GOT3 (cell line): ENCODE measurements around the gene TMEM63C.

Experiments used
- DNase-seq: peaks from one replicate; lab custom pipeline; 2025; ENCODE audit warnings: mixed read lengths; lab: John Stamatoyannopoulos, UW

Gene TMEM63C

GRCh38 chr14:77253333-77254190, 72.0 kb downstream of the TMEM63C start:
- no peak for DNase-seq

- DNase-seq: no peak
These were observed 75.1 kb downstream of the TMEM63C start for GRCh38 chr14:77256694-77257093.

GRCh38 chr14:77257700-77258099, 76.1 kb downstream of the TMEM63C start:
- DNase-seq: no peak

GRCh38 chr14:77258566-77258965, 77.0 kb downstream of the TMEM63C start:
- no peak for DNase-seq

- DNase-seq: no peak
These were observed 77.6 kb downstream of the TMEM63C start for GRCh38 chr14:77259025-77259715.

GRCh38 chr14:77260199-77260598, 78.6 kb downstream of the TMEM63C start:
- DNase-seq: no peak

- DNase-seq: no peak
These were observed 79.0 kb downstream of the TMEM63C start for GRCh38 chr14:77260631-77261030.

- DNase-seq: no peak
These were observed 83.0 kb downstream of the TMEM63C start for GRCh38 chr14:77264466-77265186.

GRCh38 chr14:77265187-77265515, 83.6 kb downstream of the TMEM63C start:
- no peak for DNase-seq

GRCh38 chr14:77265561-77266335, 84.2 kb downstream of the TMEM63C start:
- no peak for DNase-seq

GRCh38 chr14:77266336-77266735, 84.7 kb downstream of the TMEM63C start:
- DNase-seq: no peak

GRCh38 chr14:77267937-77268699, 86.5 kb downstream of the TMEM63C start:
- no peak for DNase-seq

GRCh38 chr14:77268989-77269600, 87.5 kb downstream of the TMEM63C start:
- DNase-seq: no peak

GRCh38 chr14:77270361-77271112, 88.9 kb downstream of the TMEM63C start:
- DNase-seq: no peak

GRCh38 chr14:77271113-77271710, 89.6 kb downstream of the TMEM63C start, which contains the start of gene NGB:
Gene NGB, minus strand, starts transcription at chr14:77271206. Its CDS starts 269 bp downstream, at chr14:77270937.
- no peak for DNase-seq

GRCh38 chr14:77272261-77272660, 90.7 kb downstream of the TMEM63C start:
- DNase-seq: no peak

- no peak for DNase-seq
These were observed 92.2 kb downstream of the TMEM63C start for GRCh38 chr14:77273796-77274195.

- no peak for DNase-seq
These were observed 93.5 kb downstream of the TMEM63C start for GRCh38 chr14:77275041-77275580.

GRCh38 chr14:77275601-77276017, 94.0 kb downstream of the TMEM63C start:
- DNase-seq: no peak
